Measurements from ENCODE around the gene LNPK. TPM values are rescaled to one million over a fixed set of nuclear protein-coding genes. Genes with fewer than 3 reads are reported as not detected.
"Not testable (repeated sequence)": the region's sequence is repeated elsewhere in the genome, so short reads cannot be mapped to it uniquely, and the experiment has no call there.

LNPK gene
- total RNA-seq, 2 donors from 2014 or later: 28.6 to 33.4 TPM

GRCh38 chr2:175918935-175919334, 83.1 kb downstream of the LNPK start:
- intact Hi-C loops (cut with DNase I): no loop called here
- ATAC-seq: no peak
- DNase-seq: no peak

- intact Hi-C loops (cut with DNase I): no loop called here
- ATAC-seq (no peak), DNase-seq (no peak)
Measured at GRCh38 chr2:175914846-175915245, 87.2 kb downstream of the LNPK start.

GRCh38 chr2:175913849-175914743, 88.0 kb downstream of the LNPK start:
- intact Hi-C loops (cut with DNase I); DNase-seq; ATAC-seq: not testable (repeated sequence)

- DNase-seq; ATAC-seq; intact Hi-C loops (cut with DNase I): not testable (repeated sequence)
Measured at GRCh38 chr2:175913267-175913666, 88.8 kb downstream of the LNPK start.

- intact Hi-C loops (cut with DNase I): no loop called here
- ATAC-seq (no peak), DNase-seq (no peak)
Measured at GRCh38 chr2:175904035-175904434, 98.0 kb downstream of the LNPK start.

- intact Hi-C loops (cut with DNase I): no loop called here
- DNase-seq: no peak
- ATAC-seq: no peak
Measured at GRCh38 chr2:175903384-175903936, 98.6 kb downstream of the LNPK start.

- DNase-seq; intact Hi-C loops (cut with DNase I): not testable (repeated sequence)
Measured at GRCh38 chr2:175895957-175896356, 106.1 kb downstream of the LNPK start.

GRCh38 chr2:175892046-175892445, 110.0 kb downstream of the LNPK start:
- intact Hi-C loops (cut with DNase I): no loop called here
- ATAC-seq: no peak
- no peak for DNase-seq

More at GRCh38 chr2:175895957-175896356, 106.1 kb downstream of the LNPK start:
- ATAC-seq: not testable (repeated sequence)

- intact Hi-C loops (cut with DNase I): no loop called here
- ATAC-seq (no peak), DNase-seq (no peak)
Measured at GRCh38 chr2:175890636-175891242, 111.3 kb downstream of the LNPK start.

- no peak for DNase-seq
- ATAC-seq: no peak
- intact Hi-C loops (cut with DNase I): no loop called here
Measured at GRCh38 chr2:175889701-175890302, 112.3 kb downstream of the LNPK start.

- intact Hi-C loops (cut with DNase I): no loop called here
- ATAC-seq: no peak
- DNase-seq: no peak
Measured at GRCh38 chr2:175887776-175888175, 114.3 kb downstream of the LNPK start.

GRCh38 chr2:175884697-175885393, 117.2 kb downstream of the LNPK start:
- intact Hi-C loops (cut with DNase I): no loop called here
- ATAC-seq (no peak), DNase-seq (no peak)

- intact Hi-C loops (cut with DNase I): no loop called here
- DNase-seq (no peak), ATAC-seq (no peak)
Measured at GRCh38 chr2:175883586-175884194, 118.4 kb downstream of the LNPK start.

GRCh38 chr2:175879679-175880078, 122.4 kb downstream of the LNPK start:
- DNase-seq: no peak
- no peak for ATAC-seq
- intact Hi-C loops (cut with DNase I): no loop called here

- peak; percentile 33 to 57 for ATAC-seq
- intact Hi-C loops (cut with DNase I): no loop called here
Measured at GRCh38 chr2:175877845-175878544, 124.1 kb downstream of the LNPK start.

GRCh38 chr2:175874291-175874690, 127.8 kb downstream of the LNPK start:
- intact Hi-C loops (cut with DNase I): no loop called here
- no peak for DNase-seq

More at GRCh38 chr2:175877845-175878544, 124.1 kb downstream of the LNPK start:
- DNase-seq: no peak

More at GRCh38 chr2:175874291-175874690, 127.8 kb downstream of the LNPK start:
- no peak for ATAC-seq
